Germinal center (tissue), 1 donor: ENCODE measurements around the gene JPH3.

Source experiments
- DNase-seq: peaks from one replicate; pipeline ENCODE4 v3.0.0; 2012; ENCODE audit warnings: mixed read lengths, low spot score

JPH3 gene

GRCh38 chr16:87601401-87601981, 817 bp upstream of the JPH3 start:
- DNase-seq, result no peak

- DNase-seq, result no peak
These were observed 744 bp downstream of the JPH3 start for GRCh38 chr16:87602821-87603683.

- DNase-seq, result no peak
These were observed 1.7 kb downstream of the JPH3 start for GRCh38 chr16:87603684-87604633.

GRCh38 chr16:87604634-87605111, 2.4 kb downstream of the JPH3 start:
- no peak for DNase-seq

- no peak for DNase-seq
These were observed 4.9 kb downstream of the JPH3 start for GRCh38 chr16:87607223-87607622.

GRCh38 chr16:87607871-87608270, 5.6 kb downstream of the JPH3 start:
- DNase-seq, result no peak

GRCh38 chr16:87608400-87608985, 6.2 kb downstream of the JPH3 start:
- no peak for DNase-seq

- no peak for DNase-seq
These were observed 7.7 kb downstream of the JPH3 start for GRCh38 chr16:87610026-87610425.

GRCh38 chr16:87611456-87611855, 9.1 kb downstream of the JPH3 start:
- DNase-seq, result no peak

- DNase-seq, result no peak
These were observed 11.7 kb downstream of the JPH3 start for GRCh38 chr16:87613961-87614360.

GRCh38 chr16:87615621-87616041, 13.3 kb downstream of the JPH3 start:
- DNase-seq, result no peak

- no peak for DNase-seq
These were observed 14.2 kb downstream of the JPH3 start for GRCh38 chr16:87616556-87616955.

- DNase-seq, result no peak
These were observed 15.9 kb downstream of the JPH3 start for GRCh38 chr16:87618216-87618615.

- no peak for DNase-seq
These were observed 17.3 kb downstream of the JPH3 start for GRCh38 chr16:87619360-87620200.

- DNase-seq, result no peak
These were observed 17.8 kb downstream of the JPH3 start for GRCh38 chr16:87620201-87620495.

GRCh38 chr16:87621550-87621829, 19.2 kb downstream of the JPH3 start:
- DNase-seq, result no peak

GRCh38 chr16:87621976-87622713, 19.8 kb downstream of the JPH3 start:
- no peak for DNase-seq

GRCh38 chr16:87622756-87623319, 20.5 kb downstream of the JPH3 start:
- DNase-seq, result no peak

GRCh38 chr16:87625241-87625797, 23.0 kb downstream of the JPH3 start:
- no peak for DNase-seq

GRCh38 chr16:87626401-87626800, 24.1 kb downstream of the JPH3 start:
- DNase-seq, result no peak
